Activated CD4-positive, alpha-beta T cell treated with anti-CD3 and anti-CD28 coated beads for 24 hours (primary cell): ENCODE results near the gene RBKS.
A peak's percentile ranks its signal among the peaks of the same experiment; 100 is the strongest.
"Not testable (repeated sequence)": the region's sequence is repeated elsewhere in the genome, so short reads cannot be mapped to it uniquely, and the experiment has no call there.

Experiments
- DNase-seq, 2 donors: peaks; one replicate each; pipeline ENCODE4 v3.0.0-alpha.2; 2020; ENCODE audit warnings: low read depth in 2 of 2

The RBKS gene

GRCh38 chr2:27798948-27799645 is 91.1 kb downstream of the RBKS start:
- no peak for DNase-seq

- DNase-seq = no peak
These were observed 91.7 kb downstream of the RBKS start for GRCh38 chr2:27798486-27798885.

GRCh38 chr2:27797841-27798240 is 92.3 kb downstream of the RBKS start:
- DNase-seq = no peak

GRCh38 chr2:27796791-27797765 is 93.1 kb downstream of the RBKS start:
- no peak for DNase-seq

- no peak for DNase-seq
These were observed 94.3 kb downstream of the RBKS start for GRCh38 chr2:27795868-27796277.

- no peak for DNase-seq
These were observed 94.9 kb downstream of the RBKS start for GRCh38 chr2:27795093-27795834.

GRCh38 chr2:27792759-27793158 is 97.4 kb downstream of the RBKS start:
- DNase-seq = no peak

- DNase-seq = no peak
These were observed 99.4 kb downstream of the RBKS start for GRCh38 chr2:27790796-27791195.

- DNase-seq = no peak
These were observed 107.5 kb downstream of the RBKS start for GRCh38 chr2:27782701-27783100.

- DNase-seq = no peak
These were observed 108.7 kb downstream of the RBKS start for GRCh38 chr2:27781496-27781895.

GRCh38 chr2:27779417-27780055 is 110.7 kb downstream of the RBKS start:
- no peak for DNase-seq

- no peak for DNase-seq
These were observed 113.5 kb downstream of the RBKS start for GRCh38 chr2:27776696-27777095.

GRCh38 chr2:27776097-27776496 is 114.1 kb downstream of the RBKS start:
- DNase-seq = no peak

GRCh38 chr2:27773959-27774358 is 116.2 kb downstream of the RBKS start:
- DNase-seq = no peak

GRCh38 chr2:27772804-27773203 is 117.4 kb downstream of the RBKS start:
- DNase-seq = no peak

GRCh38 chr2:27771548-27772335 is 118.4 kb downstream of the RBKS start, which contains the start of gene MRPL33:
Gene MRPL33 (plus strand): TSS chr2:27771719. CDS start chr2:27771778, 59 bp downstream.
- peak; percentile 89 to 92 for DNase-seq

- no peak for DNase-seq
These were observed 119.0 kb downstream of the RBKS start for GRCh38 chr2:27771202-27771547.

- DNase-seq = no peak
These were observed 123.9 kb downstream of the RBKS start for GRCh38 chr2:27766287-27766661.

GRCh38 chr2:27765621-27766286 is 124.4 kb downstream of the RBKS start:
- peak; percentile 23 to 35 for DNase-seq

- DNase-seq = not testable (repeated sequence)
These were observed 125.7 kb downstream of the RBKS start for GRCh38 chr2:27764526-27764925.
